ENCODE results near the gene ENPEP. TPM values are rescaled to one million over a fixed set of nuclear protein-coding genes. Genes with fewer than 3 reads are reported as not detected.

ENPEP gene, protein sequence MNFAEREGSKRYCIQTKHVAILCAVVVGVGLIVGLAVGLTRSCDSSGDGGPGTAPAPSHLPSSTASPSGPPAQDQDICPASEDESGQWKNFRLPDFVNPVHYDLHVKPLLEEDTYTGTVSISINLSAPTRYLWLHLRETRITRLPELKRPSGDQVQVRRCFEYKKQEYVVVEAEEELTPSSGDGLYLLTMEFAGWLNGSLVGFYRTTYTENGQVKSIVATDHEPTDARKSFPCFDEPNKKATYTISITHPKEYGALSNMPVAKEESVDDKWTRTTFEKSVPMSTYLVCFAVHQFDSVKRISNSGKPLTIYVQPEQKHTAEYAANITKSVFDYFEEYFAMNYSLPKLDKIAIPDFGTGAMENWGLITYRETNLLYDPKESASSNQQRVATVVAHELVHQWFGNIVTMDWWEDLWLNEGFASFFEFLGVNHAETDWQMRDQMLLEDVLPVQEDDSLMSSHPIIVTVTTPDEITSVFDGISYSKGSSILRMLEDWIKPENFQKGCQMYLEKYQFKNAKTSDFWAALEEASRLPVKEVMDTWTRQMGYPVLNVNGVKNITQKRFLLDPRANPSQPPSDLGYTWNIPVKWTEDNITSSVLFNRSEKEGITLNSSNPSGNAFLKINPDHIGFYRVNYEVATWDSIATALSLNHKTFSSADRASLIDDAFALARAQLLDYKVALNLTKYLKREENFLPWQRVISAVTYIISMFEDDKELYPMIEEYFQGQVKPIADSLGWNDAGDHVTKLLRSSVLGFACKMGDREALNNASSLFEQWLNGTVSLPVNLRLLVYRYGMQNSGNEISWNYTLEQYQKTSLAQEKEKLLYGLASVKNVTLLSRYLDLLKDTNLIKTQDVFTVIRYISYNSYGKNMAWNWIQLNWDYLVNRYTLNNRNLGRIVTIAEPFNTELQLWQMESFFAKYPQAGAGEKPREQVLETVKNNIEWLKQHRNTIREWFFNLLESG
- 0.97 and 3.8 TPM in 2 replicates for total RNA-seq

DNA sequence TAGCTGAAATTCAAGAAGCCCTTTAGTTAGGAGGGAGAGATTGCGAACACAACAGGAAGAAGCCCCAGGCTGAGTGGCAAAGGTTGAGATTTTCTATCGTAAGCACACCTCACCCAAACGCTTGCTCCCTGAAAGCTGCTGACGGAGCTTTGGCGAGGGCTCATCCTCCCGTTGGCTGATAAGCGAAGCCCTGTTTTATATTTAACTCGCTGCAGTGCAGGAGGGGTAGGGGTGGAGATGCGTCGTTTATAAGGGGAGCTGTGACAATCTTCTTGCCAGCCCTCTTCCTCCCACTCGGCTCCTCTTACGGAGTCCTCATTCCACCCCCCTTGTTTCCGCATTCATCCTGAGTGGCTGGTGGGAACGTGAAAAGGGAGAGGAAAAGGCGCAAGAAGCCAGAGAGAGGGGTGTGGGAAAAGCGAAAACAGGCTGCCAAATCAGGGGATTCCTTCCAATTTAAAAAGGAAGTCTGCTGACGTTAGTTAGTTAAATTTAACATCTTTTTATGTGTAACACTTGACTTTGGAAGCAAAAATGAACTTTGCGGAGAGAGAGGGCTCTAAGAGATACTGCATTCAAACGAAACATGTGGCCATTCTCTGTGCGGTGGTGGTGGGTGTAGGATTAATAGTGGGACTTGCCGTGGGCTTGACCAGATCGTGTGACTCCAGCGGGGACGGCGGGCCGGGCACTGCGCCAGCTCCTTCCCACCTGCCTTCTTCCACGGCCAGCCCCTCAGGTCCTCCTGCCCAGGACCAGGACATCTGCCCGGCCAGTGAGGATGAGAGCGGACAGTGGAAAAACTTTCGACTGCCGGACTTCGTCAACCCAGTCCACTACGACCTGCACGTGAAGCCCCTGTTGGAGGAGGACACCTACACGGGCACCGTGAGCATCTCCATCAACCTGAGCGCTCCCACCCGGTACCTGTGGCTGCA lies at the start of gene ENPEP:
Gene ENPEP (plus strand): TSS at position 275 of the 938 bp plus-strand sequence. CDS start 260 bp downstream, at position 535.

Other genes starting within 250 kb of the ENPEP start
- not detected in 2 replicates for gene PITX2, start 146.9 kb downstream of the ENPEP start, total RNA-seq

Measured in cardiac atrium fibroblast (primary cell).